ENCODE results near the gene ANKRD39.

The ANKRD39 gene

DNA sequence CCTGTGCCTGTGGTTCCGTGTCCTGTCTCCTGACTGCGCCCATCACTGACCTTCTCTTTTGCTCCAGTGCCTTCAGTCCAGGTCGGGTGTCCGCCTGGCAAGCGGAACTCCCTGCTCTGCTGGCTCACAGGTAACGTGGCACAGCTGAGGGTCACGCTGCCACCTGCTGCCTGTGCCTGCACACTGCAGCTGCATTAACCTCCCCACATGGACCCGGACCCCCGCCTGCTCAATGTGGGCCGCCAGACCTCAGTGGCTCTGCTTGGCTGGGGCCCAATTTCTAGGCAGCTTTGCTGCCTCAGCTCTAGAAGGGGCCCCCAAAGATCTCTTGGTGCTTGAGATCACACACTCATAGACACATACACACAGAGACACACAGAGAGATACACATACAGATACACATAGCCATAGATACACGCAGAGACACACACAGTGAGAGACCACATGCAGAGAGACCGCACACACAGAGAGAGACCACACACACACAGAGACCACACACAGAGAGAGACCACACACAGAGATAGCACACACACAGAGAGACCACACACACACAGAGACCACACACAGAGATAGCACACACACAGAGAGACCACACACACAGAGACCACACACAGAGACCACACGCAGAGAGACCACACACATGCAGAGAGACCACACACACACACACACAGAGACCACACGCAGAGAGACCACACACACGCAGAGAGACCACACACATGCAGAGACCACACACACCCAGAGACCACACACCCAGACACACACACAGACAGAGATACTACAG, 56.6 kb downstream of the ANKRD39 start:
- no peak overlapping the region for H3K4me3 Mint-ChIP-seq
- DNase-seq (ENCODE audit: low spot score in 2 of 2) (peak; percentile 63 to 75), ATAC-seq (ENCODE audit: low read depth) (peak; percentile 97)
- H3K4me1 Mint-ChIP-seq, result peaks cover 5% of the 10 kb centered on the region
- H3K36me3 Mint-ChIP-seq, result peaks cover 14% of the 10 kb centered on the region
- H3K27ac Mint-ChIP-seq, result no peak overlapping the region
- no peaks in the 10 kb centered on the region for H3K27me3 Mint-ChIP-seq
- H3K9me3 Mint-ChIP-seq, result no peaks in the 10 kb centered on the region

DNA sequence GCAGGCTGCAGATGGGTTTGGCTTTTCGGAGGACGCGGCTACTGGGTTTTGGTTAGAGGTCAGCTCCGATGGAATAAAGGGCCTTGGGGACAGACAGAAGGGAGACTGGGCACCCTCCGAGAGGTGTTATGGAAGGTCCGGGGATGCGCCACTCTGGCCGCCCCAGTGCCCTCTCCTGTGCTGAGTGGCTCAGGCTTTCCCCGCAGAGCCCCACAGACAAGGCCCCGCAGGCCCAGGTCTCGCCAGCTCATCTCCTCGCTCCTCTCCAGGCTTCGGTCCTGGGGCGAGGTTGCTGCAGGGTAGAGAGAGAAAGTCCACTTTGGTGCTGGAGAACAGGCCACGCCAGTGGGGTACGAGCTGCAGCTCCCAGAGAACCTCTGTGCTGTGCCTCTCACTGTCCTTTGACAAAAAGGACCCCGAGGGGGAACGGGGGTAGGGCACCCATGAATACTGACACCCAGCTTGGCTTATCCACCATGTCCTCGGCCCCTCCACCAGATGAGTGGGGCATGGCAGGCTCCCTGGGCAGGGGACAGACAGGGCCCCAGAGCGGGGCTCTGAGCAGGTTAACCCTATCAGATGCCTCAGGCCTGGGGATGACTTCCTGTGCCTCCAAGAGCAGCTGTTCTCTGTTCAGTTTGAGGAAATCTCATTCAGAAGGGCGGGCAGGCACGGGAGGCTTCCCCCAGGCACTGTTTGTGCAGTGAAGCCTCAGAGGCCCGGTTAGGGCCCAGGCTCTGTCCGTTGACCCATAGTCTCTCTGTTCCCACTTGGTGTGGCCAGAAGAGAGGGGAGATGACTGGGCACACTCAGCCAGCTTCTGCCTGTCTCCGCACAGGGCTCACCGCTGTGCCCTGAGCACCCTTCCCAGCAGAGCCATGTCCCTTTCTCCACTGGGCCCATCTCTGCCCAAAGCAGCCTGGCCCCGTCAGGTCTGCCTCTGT, 57.5 kb downstream of the ANKRD39 start:
- H3K4me3 Mint-ChIP-seq, result no peak overlapping the region
- no peak for DNase-seq (ENCODE audit: low spot score in 2 of 2)
- H3K36me3 Mint-ChIP-seq, result peaks cover 14% of the 10 kb centered on the region
- H3K9me3 Mint-ChIP-seq, result no peaks in the 10 kb centered on the region
- H3K27me3 Mint-ChIP-seq, result no peaks in the 10 kb centered on the region
- H3K4me1 Mint-ChIP-seq, result peaks cover 4% of the 10 kb centered on the region
- ATAC-seq (ENCODE audit: low read depth), result peak; percentile 38
- no peak overlapping the region for H3K27ac Mint-ChIP-seq

DNA sequence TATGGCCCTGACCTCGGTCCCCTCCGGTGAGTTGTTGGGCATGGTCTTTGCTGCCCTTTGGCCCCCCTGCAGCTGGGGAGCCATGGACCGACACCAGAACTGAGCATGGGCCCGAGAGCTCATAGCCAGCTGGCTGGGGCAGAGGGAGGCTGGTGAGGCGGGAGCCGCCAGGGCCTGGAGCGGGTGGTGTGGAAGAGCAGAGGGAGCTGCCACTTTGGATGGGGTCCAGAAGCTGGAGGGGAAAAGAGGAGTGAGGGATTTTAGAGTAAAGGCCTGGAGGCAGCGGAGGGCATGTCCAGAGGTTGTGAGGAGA, 58.2 kb downstream of the ANKRD39 start:
- no peaks in the 10 kb centered on the region for H3K27me3 Mint-ChIP-seq
- H3K4me3 Mint-ChIP-seq, result no peak overlapping the region
- ATAC-seq (ENCODE audit: low read depth) (no peak), DNase-seq (ENCODE audit: low spot score in 2 of 2) (no peak)
- H3K27ac Mint-ChIP-seq, result peak overlapping the region; percentile 43
- peaks cover 4% of the 10 kb centered on the region for H3K4me1 Mint-ChIP-seq
- H3K9me3 Mint-ChIP-seq, result no peaks in the 10 kb centered on the region
- H3K36me3 Mint-ChIP-seq, result peaks cover 14% of the 10 kb centered on the region

DNA sequence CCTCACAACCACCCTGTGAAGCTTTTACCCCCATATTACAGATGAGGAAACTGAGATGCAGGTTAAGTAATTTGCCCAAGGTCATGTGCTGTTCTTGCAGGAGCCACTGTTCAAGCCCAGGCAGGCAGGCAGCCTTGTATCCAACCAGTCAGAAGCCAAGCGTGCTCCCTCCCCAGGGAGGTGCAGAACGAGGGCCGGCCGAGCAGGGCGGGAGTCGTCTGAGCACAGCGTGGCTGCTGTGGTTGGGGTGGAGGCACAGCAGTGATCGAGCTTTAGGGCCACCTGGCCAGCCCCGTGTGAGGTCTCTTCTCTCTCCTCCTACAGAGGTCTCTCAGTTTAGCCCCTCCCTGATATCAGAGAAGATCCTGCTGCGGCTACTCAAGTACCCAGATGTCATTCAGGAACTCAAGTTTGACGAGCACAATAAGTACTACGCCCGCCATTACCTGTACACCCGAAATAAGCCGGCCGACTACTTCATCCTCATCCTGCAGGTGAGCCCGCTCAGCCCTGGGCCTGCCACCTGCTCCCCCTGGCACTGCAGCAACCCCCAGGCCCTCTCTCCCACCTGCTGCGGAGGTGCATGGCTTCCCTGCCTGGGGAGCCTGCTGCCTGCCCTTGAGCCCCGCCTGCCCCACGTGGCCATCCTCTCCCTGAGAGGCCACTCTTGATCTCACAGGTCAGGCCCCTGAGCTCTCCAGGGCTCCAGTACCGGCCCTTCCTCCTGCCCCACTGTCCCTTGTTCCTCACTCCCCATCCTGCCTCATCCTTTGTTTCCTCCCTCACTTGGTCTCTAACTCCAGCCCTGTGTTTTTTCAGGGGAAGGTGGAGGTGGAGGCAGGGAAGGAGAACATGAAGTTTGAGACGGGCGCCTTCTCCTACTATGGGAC, 58.8 kb downstream of the ANKRD39 start:
- ATAC-seq (ENCODE audit: low read depth) (no peak), DNase-seq (ENCODE audit: low spot score in 2 of 2) (no peak)
- H3K36me3 Mint-ChIP-seq, result peaks cover 14% of the 10 kb centered on the region
- H3K27me3 Mint-ChIP-seq, result no peaks in the 10 kb centered on the region
- no peak overlapping the region for H3K4me3 Mint-ChIP-seq
- peak overlapping the region; percentile 43 for H3K27ac Mint-ChIP-seq
- peaks cover 4% of the 10 kb centered on the region for H3K4me1 Mint-ChIP-seq
- H3K9me3 Mint-ChIP-seq, result no peaks in the 10 kb centered on the region
